Sigmoid colon (tissue), 4 donors: ENCODE results near the gene ESRRA.

Source experiments
- EP300 ChIP-seq, 4 donors: sonication (generic); formaldehyde crosslinking; IDR thresholded peaks; one replicate each; pipeline ENCODE4 v1.6.1; 2017; ENCODE audit warnings: antibody characterized with exemption in 4 of 4
- POLR2A ChIP-seq, 2 donors: fragments of 450-650 bp; IDR thresholded peaks; one replicate each; pipeline ENCODE4 v1.6.1; 2016; ENCODE audit warnings: antibody characterized with exemption in 2 of 2, mild to moderate bottlenecking in 2 of 2, moderate library complexity in 2 of 2
- POLR2AphosphoS5 ChIP-seq, 4 donors: sonication (generic); formaldehyde crosslinking; IDR thresholded peaks; one replicate each; pipeline ENCODE4 v1.6.1; 2017; ENCODE audit warnings: antibody characterized with exemption in 4 of 4
- TF ChIP-seq, protein P1 (sequence below), 4 experiments: fragments of 450-650 bp in 3 of 4; fragments of 200-600 bp in 1 of 4; IDR thresholded peaks; one replicate each; pipeline ENCODE4 v1.5.1; 2016 to 2019; ENCODE audit warnings: antibody characterized with exemption in 4 of 4, mild to moderate bottlenecking in 3 of 4, moderate library complexity in 2 of 4

DNA sequence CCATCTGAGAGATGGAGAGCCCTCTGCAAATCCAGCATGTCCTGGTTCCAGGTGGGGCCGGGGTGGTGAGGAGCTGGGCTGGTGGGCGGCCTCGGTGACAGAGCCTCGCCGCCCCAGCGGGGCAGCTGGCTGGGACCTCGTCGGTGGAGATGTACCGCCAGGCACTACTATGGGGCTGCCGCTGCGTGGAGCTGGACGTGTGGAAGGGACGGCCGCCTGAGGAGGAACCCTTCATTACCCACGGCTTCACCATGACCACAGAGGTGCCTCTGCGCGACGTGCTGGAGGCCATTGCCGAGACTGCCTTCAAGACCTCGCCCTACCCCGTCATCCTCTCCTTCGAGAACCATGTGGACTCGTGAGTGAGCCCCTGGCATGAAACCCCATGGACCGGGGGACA is 47.0 kb upstream of the ESRRA start:
- TF ChIP-seq POLR2A (IDR thresholded peaks at IDR 0.05) (no peak), EP300 (IDR thresholded peaks at IDR 0.05) (no peak), POLR2AphosphoS5 (IDR thresholded peaks at IDR 0.05) (no peak)
- TF ChIP-seq, protein P1, sequence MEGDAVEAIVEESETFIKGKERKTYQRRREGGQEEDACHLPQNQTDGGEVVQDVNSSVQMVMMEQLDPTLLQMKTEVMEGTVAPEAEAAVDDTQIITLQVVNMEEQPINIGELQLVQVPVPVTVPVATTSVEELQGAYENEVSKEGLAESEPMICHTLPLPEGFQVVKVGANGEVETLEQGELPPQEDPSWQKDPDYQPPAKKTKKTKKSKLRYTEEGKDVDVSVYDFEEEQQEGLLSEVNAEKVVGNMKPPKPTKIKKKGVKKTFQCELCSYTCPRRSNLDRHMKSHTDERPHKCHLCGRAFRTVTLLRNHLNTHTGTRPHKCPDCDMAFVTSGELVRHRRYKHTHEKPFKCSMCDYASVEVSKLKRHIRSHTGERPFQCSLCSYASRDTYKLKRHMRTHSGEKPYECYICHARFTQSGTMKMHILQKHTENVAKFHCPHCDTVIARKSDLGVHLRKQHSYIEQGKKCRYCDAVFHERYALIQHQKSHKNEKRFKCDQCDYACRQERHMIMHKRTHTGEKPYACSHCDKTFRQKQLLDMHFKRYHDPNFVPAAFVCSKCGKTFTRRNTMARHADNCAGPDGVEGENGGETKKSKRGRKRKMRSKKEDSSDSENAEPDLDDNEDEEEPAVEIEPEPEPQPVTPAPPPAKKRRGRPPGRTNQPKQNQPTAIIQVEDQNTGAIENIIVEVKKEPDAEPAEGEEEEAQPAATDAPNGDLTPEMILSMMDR (IDR thresholded peaks at IDR 0.05), result no peak
